ENCODE data around the gene RFT1.

Gene RFT1

DNA sequence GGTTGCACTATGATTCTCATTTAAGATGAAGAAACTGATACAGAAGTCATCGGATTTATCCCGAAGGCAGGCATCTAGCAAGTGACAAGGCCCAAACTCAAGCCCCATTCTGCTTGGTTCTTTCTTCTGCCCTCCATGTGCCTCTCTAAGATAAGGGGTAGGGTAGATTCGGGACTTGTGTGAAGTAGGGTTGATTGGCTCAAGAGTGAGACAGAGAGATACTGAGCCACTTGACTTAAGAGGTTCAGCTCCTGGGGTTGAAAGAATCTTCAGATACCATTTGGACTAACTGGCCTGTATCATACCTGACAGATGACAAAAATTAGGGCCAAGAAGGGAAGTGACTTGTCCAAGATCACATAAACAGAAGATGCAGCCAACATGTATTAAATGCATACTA is 891 bp downstream of the RFT1 start:
- DNase-seq, result no peak

DNA sequence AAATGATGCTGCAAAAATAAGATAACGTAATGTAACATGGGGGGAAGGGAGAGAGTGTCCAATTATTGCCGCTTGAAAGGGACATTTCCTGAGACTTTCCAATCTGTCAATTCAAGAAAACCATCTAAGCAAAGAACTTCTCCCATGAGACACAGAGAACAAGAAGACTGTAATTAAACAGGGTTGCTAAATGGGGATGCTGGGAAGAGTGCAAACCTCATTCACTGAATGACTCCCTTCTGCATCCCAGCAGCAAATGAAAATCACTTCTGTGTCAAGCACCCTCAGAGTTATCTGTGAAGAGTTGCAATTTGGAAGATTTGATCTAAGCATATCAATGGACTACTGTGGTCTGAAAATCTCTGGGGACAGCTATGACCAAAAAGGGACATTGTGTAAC is 3.6 kb downstream of the RFT1 start:
- no peak for DNase-seq

DNA sequence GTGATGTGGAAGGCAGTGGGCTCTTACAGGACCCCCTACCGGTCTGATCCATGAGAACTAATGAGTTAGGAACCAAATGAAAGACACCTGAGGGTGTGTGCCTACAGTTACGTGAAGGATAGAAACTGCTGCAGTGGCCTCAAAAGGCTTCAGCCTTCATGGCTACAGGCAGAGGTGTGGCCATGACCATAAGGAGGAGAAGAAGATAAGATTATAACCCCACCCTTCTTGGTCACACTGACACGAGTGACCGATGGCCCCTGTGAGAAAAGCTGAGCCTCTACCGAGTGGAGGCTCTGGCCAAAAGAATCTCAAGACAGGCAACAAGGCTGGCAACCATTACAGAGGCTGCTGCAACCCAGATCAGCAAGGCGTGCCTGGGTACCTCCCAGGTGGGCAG is 6.3 kb downstream of the RFT1 start:
- no peak for DNase-seq

DNA sequence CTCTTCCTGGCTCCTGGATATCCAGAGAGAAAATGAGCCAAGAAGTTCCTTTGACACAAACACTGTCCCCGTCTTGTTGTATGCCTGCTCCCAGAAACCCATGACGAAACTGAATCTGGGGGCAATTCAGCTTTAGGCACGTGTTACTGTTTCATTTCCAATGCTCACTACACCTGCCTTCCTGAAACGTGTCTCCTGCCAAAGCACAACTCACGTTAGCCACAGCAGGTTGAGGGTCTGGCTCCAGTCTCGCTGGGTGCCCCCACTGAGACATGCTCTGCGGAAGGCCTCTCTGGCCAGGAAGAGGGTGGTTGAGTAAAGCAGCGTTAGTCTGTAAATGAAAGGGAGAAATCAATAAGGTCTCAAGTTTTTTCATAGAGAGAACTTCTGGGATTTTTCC is 6.7 kb downstream of the RFT1 start:
- no peak for DNase-seq

DNA sequence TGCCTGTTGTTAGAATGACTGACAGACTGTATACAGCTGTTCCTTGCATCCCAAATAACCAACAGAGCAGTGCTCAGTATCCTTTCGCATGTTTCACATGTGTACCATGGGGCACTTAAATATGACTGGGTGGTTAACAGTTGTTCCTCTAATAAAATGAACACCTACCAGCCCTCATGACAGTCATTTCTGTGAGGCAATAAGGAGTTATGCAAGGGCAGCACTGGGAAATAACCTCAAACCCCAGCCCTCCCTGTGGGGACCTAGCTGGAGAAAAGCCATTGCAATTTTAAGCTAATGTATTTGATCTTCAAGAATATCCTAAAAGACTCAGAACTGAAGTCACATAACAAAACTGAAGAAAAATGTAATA is 7.3 kb downstream of the RFT1 start:
- DNase-seq, result no peak

DNA sequence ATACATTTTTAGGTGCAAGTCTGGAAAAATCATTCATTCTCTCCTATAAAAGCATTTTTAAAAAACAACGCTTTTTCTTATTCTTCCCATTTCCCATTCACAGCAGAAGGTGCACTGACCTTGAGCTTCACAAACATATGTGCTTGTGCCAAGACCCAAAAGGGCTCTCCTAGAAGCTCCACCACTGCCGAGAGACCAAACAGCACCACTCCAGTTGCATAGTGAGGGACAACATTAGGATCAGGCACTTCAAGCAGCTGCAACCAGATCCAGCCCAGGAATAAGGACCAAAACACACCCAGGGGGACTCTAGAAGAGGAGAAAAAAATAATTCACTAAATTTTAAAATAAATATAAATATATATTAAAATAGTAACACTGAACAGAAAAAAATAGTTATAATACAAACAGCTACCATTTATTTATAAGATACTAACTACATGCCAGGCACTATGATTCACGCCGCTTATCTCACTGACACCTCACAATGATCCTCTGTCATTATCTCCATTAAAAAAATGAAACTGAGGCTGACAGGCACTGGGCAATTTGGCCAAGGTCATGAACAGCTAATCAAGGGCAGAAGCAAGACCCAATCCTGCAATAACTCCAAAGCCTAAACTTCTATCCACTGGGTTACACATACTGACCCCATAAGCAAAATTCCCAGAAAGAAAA is 7.8 kb downstream of the RFT1 start:
- DNase-seq, result no peak

DNA sequence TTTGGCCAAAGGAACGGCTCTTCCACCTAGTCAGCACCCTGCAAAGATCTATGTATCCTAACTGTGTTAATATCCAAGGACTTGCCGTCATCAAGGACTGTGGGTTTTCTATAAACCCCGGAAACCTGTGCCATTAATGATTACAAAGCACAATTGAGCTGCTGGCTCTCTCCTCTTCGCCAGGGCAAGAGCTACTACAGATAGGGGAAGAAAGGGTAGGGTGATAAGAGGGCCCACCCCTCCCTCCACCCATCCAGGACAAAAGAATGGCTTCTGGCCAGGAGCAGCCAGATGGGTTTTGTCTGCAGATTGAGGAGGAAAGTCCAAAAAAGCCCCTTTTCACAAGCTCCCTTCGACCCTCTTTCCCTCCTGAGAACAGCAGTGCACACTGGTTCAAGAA is 9.9 kb downstream of the RFT1 start:
- no peak for DNase-seq

DNA sequence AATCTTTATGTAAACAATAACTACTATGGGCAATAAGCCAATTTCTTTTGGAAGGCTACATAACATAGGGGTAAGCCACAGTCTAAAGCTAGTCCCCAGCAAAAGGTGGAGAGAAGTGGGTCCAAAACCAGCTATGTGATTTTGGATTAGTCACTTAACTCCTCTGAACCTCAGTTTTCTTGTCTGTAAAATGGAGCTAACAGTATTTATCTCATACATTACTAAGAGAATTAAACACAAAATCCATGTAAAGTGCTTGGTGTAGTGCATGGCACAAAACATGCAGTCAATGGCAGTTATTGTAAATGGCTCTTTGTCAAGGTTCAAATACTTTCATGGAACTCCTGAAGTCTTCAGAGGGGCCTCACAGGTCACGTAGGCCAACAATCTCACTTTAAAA is 13.3 kb downstream of the RFT1 start:
- no peak for DNase-seq

DNA sequence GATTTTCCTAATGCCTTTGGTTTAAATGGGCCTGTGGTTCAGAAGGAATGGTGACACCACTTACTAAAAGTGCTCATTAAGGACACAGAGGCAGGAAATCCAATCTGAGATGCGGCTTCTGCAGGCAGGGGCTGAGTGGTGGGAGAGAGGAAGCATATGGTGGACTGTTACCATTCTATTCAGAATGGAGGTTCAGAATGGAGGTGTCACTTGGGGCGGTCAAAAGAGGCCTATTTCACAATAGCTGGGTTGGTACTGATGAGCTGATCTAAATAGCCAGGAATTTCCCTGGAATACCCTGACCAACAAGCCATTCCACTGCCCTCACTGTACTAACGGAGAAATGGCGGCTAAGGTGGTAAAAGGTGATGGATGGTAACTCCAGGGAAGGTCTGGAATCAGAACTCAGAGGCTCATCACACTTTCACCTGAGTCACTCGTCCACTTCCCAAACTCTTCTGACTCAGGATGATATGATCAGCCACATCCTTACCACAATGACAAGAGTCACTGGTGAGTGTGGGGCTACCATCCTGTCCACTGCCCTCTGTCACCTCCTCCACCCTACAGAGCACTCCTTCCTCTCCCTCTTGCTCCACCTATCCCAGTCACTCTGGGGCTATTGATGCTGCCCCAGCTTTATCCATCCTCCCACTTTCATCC is 15.7 kb downstream of the RFT1 start:
- no peak for DNase-seq

DNA sequence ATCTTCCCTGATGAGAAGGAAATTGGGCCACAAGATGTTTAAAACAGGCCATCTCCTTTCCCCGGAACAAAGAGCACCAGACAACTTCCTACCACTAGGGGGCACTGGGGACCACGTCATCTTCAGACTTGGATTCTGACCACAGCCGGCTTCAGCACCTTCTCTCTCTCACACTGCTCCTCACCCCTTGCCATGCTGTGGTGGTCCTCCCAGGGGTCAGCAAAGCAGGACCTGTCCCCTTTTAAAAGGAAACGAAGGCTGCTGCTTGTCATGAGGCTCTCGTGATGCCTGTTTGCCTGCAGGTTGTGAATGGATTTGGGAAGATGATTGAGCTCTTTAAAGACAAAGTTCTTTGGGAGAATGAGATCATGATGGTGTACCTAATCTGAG is 16.2 kb downstream of the RFT1 start:
- peak in 56 of 58 donors; percentile 13 to 88 (median 64) for DNase-seq

DNA sequence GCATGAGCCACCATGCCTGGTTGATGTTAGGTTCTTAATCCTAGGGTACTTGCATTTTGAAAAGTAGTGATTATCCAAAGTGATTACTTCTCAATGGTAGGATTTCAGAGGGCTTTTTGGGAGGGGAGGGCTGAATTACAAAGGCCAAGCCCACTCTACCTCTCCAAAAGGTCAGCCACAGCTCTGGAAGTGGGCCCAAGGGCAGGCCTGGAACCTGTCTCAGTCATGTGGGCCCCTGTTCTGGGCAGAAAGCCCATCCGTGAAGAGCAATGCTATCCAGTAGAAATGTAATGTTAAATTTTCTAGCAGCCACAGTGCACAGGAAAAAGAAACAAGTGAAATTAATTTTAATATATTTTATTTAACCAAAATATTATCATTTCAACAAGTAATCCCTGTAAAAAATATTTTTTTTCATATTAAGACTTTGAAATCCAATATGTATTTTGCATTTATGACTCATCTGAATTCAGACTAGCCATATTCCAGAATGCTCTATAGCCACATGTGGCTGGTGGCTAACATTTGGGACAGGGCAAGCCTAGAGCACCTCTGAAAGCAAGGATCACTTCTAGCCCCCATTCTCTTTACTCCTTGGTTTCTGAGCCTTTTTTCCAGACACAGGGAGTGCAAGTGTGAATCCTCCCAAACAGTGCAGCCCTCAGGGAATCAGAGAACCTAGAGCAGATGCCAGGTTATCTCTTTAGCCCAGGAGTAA is 16.8 kb downstream of the RFT1 start:
- DNase-seq, result peak in 15 of 58 donors; percentile 2 to 27 (median 11)

DNA sequence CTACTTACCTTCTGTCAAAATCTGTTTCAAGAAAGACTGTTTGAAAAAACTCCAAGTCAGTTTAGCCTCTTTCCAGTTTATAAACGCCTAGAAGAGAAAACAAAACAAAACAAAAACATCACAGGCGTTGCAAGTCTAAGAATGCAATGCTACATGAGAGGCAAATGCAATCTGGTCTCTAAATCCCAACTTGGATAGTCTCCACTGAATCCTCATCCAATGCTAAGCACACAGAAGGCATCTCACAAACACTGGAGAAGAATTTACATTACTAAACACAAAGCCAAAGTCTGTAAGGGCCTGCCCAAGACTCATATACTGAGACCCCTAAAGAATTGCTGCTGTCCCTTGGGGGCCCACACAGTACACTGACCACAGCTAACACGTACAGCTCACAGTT is 18.4 kb downstream of the RFT1 start:
- DNase-seq, result no peak

DNA sequence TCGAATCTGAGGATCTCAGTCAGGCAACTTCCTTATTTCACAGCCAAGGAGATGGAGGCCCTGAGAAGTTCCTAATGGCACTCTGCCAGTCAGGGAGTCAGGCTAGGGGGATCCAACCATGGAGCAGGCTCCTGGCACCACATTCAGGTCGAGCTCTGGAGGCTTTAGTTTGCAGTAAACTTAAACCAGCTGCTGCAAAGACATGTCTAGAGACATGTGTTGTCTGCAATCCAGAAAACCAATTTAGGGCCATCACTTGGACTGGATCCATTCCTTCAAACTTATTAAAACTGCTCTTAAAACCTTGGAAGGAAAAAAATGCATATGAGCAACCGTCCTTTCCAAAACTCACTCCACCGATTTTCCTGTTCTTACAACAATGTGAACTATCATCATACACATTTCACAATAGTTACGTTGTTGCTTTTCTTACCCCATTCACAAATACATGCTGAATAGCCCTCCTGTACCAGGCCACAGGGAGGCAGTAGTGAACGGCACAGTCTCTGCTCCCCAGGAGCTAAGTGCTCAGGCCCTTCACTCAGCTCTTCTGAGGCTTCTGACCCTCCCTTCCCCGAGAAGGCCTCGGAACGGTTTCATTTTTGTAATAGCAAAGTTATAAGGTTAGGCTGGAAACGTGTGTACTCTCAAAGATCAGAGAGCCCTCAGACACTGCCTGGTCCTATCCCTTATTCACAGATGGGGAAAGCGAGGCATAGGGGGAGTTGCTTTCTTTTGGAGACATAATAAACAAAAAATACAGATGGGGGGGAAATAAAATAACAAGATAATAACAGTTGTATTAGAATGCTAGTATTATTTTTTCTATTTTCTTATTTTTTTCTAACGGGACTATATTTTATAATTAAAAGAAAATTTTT is 20.1 kb downstream of the RFT1 start:
- peak in 2 of 58 donors; percentile 8 to 18 for DNase-seq

DNA sequence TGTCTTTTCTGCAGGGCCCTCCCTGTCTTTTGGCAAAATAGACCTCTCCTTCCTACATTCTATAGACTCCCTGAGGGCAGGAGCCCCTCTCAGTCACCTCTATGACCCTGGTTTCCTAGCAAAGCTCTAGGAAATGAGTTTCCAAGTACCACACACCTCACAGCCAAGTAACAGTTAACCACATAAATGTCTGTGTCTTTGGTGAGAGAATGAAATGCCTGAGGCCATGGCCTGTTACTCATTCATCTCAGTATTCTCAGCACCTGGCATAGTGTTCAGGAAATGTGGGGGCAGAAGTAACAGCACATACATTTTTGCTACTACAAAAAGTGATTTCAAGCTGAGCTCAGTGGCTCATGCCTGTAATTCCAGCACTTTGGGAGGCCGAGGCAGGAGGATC is 21.0 kb downstream of the RFT1 start:
- no peak for DNase-seq

DNA sequence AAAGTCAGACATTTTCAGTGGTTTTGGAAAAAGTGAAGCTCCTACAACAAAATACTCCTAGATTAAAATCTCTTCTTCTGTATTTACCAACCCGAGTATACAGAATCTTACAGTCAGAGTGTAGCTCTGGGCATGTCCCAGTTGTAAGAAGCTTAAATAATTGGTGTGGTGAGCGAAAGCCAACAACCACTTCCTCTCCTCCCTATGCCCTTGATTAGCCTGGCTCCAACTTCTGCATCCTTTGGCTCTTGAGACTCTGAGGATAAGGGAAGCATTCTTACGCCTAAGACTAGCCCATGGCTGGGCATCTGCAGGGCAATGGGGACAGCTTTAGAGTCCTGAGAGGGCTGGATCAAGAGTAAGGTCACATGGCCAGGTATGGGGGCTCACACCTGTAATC is 25.5 kb downstream of the RFT1 start:
- no peak for DNase-seq

DNA sequence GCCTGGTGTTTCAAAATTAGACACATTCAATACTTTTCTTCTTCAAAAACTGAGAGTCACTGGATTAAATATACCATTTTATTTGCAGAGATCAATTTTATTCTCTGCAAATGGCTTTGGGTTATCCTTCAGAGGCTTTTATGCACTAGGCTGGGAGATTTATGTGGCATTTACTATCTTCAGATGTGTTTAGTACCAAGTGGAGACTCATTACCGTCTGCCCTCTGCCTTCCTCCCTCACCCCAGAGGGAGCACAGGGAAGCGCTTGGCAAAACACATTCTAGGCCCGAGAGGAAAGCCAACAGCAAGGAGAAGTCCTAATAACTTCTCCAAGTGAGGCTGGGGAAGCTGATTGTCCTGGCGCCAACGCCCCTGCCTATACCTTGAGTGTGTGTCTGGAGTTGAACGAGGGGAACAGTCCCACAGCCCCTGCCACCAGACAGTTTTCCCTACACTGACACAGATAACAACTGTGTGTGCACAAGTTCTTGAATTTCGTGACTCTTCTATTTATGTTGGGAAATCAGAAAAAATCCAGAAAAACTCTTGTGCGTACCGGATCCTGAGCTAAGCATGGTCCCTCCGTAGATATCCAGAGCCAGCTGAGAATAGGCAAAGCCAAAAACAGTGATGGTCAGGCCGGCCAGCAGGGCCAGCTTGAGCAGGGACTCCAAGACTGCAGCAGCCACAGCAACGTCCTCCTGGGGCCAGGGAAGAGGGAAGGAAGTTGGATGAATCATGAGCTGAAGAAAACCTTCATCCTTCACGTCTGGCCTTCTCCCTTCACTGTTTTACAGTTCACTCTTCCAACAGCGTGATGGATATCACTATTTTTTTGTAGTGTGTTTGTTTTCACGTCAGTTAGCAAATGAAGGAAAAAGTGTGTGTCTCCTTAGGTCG is 26.6 kb downstream of the RFT1 start:
- no peak for DNase-seq

DNA sequence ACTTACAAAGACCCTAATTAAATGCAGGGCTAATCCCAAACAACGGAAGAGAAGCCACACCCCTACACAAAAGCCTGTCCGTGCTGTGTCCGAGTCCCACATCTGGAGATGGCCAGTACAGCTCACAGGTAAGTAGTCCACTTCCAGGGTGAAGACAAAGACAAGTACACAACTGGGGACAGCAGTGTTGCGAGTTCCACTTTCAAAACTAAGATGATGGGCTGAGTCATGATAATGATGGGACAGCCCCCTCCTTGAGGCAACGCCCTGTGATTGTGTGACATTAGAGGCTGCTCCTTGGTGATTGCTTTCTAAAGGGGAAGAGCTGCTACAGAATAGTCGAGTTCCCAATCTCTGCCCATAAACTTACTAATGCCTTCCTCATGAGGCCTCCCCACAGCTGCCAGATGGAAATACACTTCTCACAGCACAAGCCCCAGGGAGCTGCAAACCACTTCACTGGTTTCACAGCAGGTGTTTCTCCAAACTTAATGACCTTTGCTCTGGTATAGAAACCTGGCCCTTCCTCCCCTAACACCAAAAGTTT is 27.6 kb downstream of the RFT1 start:
- no peak for DNase-seq

DNA sequence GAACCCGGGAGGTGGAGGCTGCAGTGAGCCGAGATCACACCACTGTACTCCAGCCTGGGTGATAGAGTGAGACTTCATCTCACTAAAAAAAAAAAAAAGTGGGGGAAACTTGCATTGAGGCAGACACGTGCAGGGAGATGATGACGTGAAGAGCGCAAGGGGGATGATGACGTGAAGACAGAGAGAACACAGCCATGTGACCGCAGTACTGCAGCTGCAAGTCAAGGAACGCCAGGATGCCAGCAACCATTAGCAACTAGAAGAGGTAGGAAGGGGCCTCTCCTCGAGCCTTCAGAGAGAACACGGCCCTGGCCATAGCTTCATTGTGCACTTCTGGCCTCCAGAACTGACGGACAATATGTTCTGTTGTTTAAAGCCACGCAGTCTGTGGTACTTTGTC is 28.3 kb downstream of the RFT1 start:
- DNase-seq, result no peak

DNA sequence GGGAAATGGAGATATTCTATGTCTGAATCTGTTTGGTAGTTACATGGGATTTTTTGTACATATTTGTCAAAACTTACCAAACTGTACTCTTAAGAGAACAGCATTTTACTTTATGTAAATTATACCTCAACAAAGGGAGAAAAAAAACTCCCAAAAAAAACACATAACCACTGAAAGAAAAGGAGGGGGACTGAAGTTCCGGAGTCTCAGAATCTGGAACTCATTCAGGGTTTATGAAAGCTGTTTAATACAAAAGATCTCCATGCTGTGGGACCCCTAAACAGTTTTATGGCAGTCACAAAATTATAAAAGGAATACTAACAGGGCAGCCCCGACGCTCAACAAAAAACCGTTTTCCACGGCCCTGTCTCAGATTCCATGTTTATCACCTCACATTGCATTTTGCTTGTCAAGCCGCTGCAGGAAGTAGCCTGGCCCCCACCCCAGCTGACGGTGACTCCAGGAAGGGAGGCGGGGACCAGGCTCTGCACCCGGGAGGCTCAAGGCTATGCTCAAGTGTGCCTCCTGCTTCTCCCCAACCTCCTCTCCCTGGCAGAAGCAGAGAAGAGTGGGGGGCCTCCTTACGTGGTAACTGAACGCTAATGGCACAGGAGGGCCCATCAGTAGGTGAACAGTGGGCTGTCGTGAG is 29.3 kb downstream of the RFT1 start:
- DNase-seq, result no peak

DNA sequence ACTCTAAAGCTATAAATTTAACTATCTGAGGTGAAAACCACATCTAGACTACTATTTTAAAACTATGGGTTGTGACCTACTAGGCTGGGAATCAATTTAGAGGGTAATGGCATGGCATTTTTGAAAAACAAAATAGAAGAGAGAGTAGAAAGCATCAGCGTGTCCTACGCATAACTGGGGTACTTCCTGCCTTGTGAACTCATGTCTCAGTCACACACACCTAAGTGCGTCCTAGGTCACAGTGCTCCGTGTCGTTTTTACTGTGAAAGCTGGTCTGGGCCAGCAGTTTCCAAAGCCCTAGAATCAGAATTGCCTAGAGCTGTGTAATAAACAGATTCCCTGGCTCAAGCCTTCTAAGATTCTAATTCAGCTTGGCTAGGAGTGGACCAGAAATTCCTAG is 32.3 kb downstream of the RFT1 start:
- DNase-seq, result no peak

Data from anterior cingulate cortex (tissue), 58 donors.